SK-N-SH (cell line): Measurements from ENCODE around the gene GPC2.

Experiments
- CTCF ChIP-seq: fragments of 200-600 bp; sonication (generic); IDR thresholded peaks from 2 replicates; pipeline ENCODE4 v1.6.1; 2017; ENCODE audit warnings: antibody characterized with exemption, mild to moderate bottlenecking, moderate library complexity
- ELF1 ChIP-seq: IDR thresholded peaks from 2 replicates; pipeline ENCODE4 v1.4.0; 2012
- FOSL2 ChIP-seq: IDR thresholded peaks from 2 replicates; pipeline ENCODE4 v1.4.0; 2012; ENCODE audit warnings: low read depth, mild to moderate bottlenecking, moderate library complexity, borderline replicate concordance
- RAD21 ChIP-seq: IDR thresholded peaks from 2 replicates; pipeline ENCODE4 v1.6.1; 2012; ENCODE audit warnings: mild to moderate bottlenecking, low read length
- SIN3A ChIP-seq: IDR thresholded peaks from 2 replicates; pipeline ENCODE4 v1.6.1; 2012; ENCODE audit warnings: low read depth, mild to moderate bottlenecking, low read length, moderate library complexity, borderline replicate concordance
- SMC3 ChIP-seq: IDR thresholded peaks from 2 replicates; pipeline ENCODE4 v1.6.1; 2012; ENCODE audit warnings: low read depth, low read length, improper control_type of control experiment
- TCF12 ChIP-seq: IDR thresholded peaks from 2 replicates; pipeline ENCODE4 v1.4.0; 2012

- TF ChIP-seq CTCF, result no peak
- TF ChIP-seq SIN3A, result no peak
- no peak for TF ChIP-seq RAD21
- no peak for TF ChIP-seq FOSL2
- no peak for TF ChIP-seq ELF1
- TF ChIP-seq SMC3, result no peak
- TF ChIP-seq TCF12, result no peak
Measured at GRCh38 chr7:100174582-100174981, 2.6 kb downstream of the GPC2 start.
